OCI-LY7 (cell line): Measurements from ENCODE around the gene BAIAP2L2. TPM values are rescaled to one million over a fixed set of nuclear protein-coding genes. Genes with fewer than 3 reads are reported as not detected.

Experiments
- BruUV-seq: library from RNA; stranded (reverse); fragments of 400-500 nt; replicated peaks from 2 replicates; lab custom pipeline; 2021; lab: Mats Ljungman, UMichigan
- CTCF ChIA-PET: fragments of 300-600 bp; sonication (Branson Sonifier 250); formaldehyde crosslinking; loops from one replicate; lab custom pipeline; 2022; ENCODE audit warnings: antibody characterized with exemption; ENCODE audit not compliant: unreplicated experiment; lab: Charles Lee
- POLR2A ChIA-PET: fragments of 300-600 bp; sonication (Branson Sonifier 250); formaldehyde crosslinking; loops from one replicate; lab custom pipeline; 2022; ENCODE audit warnings: antibody characterized with exemption; lab: Charles Lee
- DNase-seq: peaks from one replicate; pipeline ENCODE4 v3.0.0-alpha.2; 2015; ENCODE audit warnings: low spot score
- H2AFZ ChIP-seq: fragments of 200-600 bp; sonication (generic), shearing (Covaris generic); 2 replicates; pipeline ENCODE4 v1.6.1; 2014; ENCODE audit warnings: mild to moderate bottlenecking, antibody characterized with exemption, low read length, moderate library complexity
- H3K27ac ChIP-seq: fragments of 200-600 bp; sonication (generic); 2 replicates; pipeline ENCODE4 v1.5.1; 2014; ENCODE audit warnings: mixed run types, low read depth, mild to moderate bottlenecking, moderate library complexity, low read length, inconsistent platforms; ENCODE audit not compliant: poor library complexity, severe bottlenecking
- H3K36me3 ChIP-seq: fragments of 200-600 bp; sonication (generic); 2 replicates; pipeline ENCODE4 v1.6.1; 2014; ENCODE audit warnings: mild to moderate bottlenecking, antibody characterized with exemption, low read length, moderate library complexity, mixed read lengths; ENCODE audit not compliant: insufficient read depth
- H3K4me1 ChIP-seq: fragments of 200-600 bp; sonication (generic); 2 replicates; pipeline ENCODE4 v1.5.1; 2014; ENCODE audit warnings: mild to moderate bottlenecking, low read length; ENCODE audit not compliant: insufficient read depth, poor library complexity, severe bottlenecking
- H3K4me2 ChIP-seq: fragments of 200-600 bp; sonication (generic); 2 replicates; pipeline ENCODE4 v1.6.1; 2014; ENCODE audit warnings: mild to moderate bottlenecking, low read length
- H3K4me3 ChIP-seq: fragments of 200-600 bp; sonication (generic); 2 replicates; pipeline ENCODE4 v1.5.1; 2014; ENCODE audit warnings: mild to moderate bottlenecking, low read depth, low read length; ENCODE audit not compliant: poor library complexity, severe bottlenecking
- H3K79me2 ChIP-seq: fragments of 200-600 bp; sonication (generic); 2 replicates; pipeline ENCODE4 v1.6.1; 2016; ENCODE audit warnings: low read depth, mild to moderate bottlenecking, low read length, moderate library complexity, mixed read lengths; ENCODE audit not compliant: insufficient read depth
- H3K9me2 ChIP-seq: fragments of 200-600 bp; sonication (generic); 2 replicates; pipeline ENCODE4 v1.6.1; 2016; ENCODE audit warnings: mild to moderate bottlenecking, low read length, mixed read lengths; ENCODE audit not compliant: insufficient read depth
- H3K9me3 ChIP-seq: fragments of 200-600 bp; sonication (generic); 2 replicates; pipeline ENCODE4 v1.6.1; 2014; ENCODE audit warnings: mild to moderate bottlenecking, mixed run types, low read length, mixed read lengths
- H4K20me1 ChIP-seq: fragments of 200-600 bp; sonication (generic); 2 replicates; pipeline ENCODE4 v1.6.1; 2014; ENCODE audit warnings: mild to moderate bottlenecking, antibody characterized with exemption, low read length, moderate library complexity, mixed read lengths; ENCODE audit not compliant: insufficient read depth
- EZH2phosphoT487 ChIP-seq: fragments of 200-600 bp; sonication (generic); IDR thresholded peaks from 2 replicates; pipeline ENCODE4 v1.6.1; 2018; ENCODE audit warnings: low read depth, borderline replicate concordance, mild to moderate bottlenecking, mixed run types, antibody characterized with exemption, low read length, moderate library complexity, mixed read lengths
- intact Hi-C: fragments of 100-400 bp; cut with micrococcal nuclease; formaldehyde crosslinking; loops from one replicate; pipeline ENCODE4 v1.10.0; 2022; ENCODE audit not compliant: unreplicated experiment
- total RNA-seq, 2 experiments: library from RNA; depleted of rRNA in 1 of 2; stranded (reverse); fragments of >200 nt in 1 of 2; shearing (Covaris generic) in 1 of 2; gene quantifications; 2 replicates each; pipeline ENCODE4 v1.2.3, GENCODE V29; 2014 to 2022
- TF ChIP-seq, protein P1 (sequence below): fragments of 200-600 bp; sonication (generic); conservative IDR thresholded peaks from 2 replicates; pipeline ENCODE4 v1.5.1; 2014; ENCODE audit warnings: mild to moderate bottlenecking, antibody characterized with exemption, low read length, moderate library complexity, mixed read lengths

The BAIAP2L2 gene
- total RNA-seq, 2 experiments from 2014 or later: 0.35 to 1.9 TPM

DNA sequence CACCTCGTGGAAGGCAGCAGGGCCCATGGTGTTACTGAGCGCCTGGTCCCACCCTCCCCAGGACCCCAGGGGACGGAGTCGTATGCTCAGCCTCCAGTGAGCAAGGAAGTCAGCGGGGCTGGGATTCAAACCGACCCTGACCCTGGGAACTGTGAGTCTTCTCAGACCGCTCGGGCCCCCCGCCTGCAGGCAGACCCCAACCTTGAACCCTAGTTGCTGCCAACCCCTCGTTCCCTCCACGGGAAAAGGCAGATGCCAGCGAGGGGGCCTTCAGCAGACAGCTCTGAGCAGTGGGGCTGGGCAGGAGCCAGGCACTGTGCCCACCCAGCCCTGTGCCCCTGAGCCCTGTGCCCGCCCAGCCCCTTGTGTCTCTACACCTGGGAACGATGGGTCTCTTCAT lies 32.9 kb downstream of the BAIAP2L2 start:
- CTCF ChIA-PET: no interaction called here
- Histone ChIP-seq H3K4me3 (no peak overlapping the region), H3K9me3 (no peaks in the 10 kb centered on the region), H3K9me2 (no peaks in the 10 kb centered on the region), H2AFZ (no peak overlapping the region), H3K27ac (no peak overlapping the region), H3K36me3 (no peaks in the 10 kb centered on the region), H3K79me2 (no peaks in the 10 kb centered on the region), H3K4me2 (no peak overlapping the region), H3K4me1 (no peaks in the 10 kb centered on the region), H4K20me1 (no peaks in the 10 kb centered on the region)
- no peak for DNase-seq
- BruUV-seq: no TSS peak
- intact Hi-C loops: no loop called here
- TF ChIP-seq, protein P1, sequence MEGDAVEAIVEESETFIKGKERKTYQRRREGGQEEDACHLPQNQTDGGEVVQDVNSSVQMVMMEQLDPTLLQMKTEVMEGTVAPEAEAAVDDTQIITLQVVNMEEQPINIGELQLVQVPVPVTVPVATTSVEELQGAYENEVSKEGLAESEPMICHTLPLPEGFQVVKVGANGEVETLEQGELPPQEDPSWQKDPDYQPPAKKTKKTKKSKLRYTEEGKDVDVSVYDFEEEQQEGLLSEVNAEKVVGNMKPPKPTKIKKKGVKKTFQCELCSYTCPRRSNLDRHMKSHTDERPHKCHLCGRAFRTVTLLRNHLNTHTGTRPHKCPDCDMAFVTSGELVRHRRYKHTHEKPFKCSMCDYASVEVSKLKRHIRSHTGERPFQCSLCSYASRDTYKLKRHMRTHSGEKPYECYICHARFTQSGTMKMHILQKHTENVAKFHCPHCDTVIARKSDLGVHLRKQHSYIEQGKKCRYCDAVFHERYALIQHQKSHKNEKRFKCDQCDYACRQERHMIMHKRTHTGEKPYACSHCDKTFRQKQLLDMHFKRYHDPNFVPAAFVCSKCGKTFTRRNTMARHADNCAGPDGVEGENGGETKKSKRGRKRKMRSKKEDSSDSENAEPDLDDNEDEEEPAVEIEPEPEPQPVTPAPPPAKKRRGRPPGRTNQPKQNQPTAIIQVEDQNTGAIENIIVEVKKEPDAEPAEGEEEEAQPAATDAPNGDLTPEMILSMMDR: no peak
- TF ChIP-seq EZH2phosphoT487: no peak
- POLR2A ChIA-PET: no interaction called here

DNA sequence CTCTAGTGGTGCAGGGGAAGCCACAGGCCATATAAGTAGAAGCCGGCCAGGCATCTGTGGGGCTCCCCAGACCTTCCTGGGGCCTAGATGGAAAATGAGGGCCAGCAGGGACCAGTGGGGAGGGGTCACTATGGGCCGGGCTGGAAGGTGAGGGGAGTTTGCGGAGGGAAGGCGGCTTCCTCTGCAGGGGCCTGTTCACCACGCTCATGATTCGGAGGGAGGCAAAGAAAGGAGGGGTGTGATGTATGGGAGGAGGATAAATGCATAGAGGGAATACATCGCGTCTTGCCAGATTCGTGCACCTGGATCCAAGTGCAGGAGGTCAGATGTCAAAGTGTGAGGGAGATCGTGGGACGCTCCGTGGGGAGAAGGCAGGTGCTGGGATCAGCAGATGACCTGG lies 33.4 kb downstream of the BAIAP2L2 start:
- no peaks in the 10 kb centered on the region for H4K20me1 ChIP-seq
- no peaks in the 10 kb centered on the region for H3K4me1 ChIP-seq
- no peak overlapping the region for H3K27ac ChIP-seq
- H3K9me2 ChIP-seq: no peaks in the 10 kb centered on the region
- BruUV-seq: no TSS peak
- ChIA-PET POLR2A (no interaction called here), CTCF (no interaction called here)
- no peak for DNase-seq
- no peak overlapping the region for H3K4me3 ChIP-seq
- no peak for TF ChIP-seq EZH2phosphoT487
- TF ChIP-seq, protein P1: no peak
- H2AFZ ChIP-seq: no peak overlapping the region
- no peak overlapping the region for H3K4me2 ChIP-seq
- no peaks in the 10 kb centered on the region for H3K9me3 ChIP-seq
- no peaks in the 10 kb centered on the region for H3K36me3 ChIP-seq
- H3K79me2 ChIP-seq: no peaks in the 10 kb centered on the region
- intact Hi-C loops: no loop called here

DNA sequence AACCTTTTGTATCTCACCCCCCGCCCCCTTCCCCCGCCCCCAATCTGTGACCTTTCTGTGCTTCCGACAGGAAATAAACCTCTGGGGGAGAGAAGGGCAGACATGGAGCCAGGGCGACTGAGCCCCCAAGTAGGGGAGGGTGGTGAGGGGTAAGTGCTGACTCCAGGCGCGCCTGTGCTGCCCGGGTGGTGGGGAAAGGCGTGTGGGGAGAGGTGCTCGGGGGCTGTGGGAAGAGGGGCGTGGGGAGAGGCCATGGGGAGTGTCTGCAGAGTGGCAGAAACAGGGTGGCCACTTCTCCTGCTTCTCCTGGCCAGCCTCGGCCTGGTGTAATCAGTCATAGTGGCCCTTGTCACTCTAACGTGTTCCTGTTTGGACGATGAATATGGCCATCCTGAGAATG lies 34.5 kb downstream of the BAIAP2L2 start:
- CTCF ChIA-PET: no interaction called here
- H3K36me3 ChIP-seq: no peaks in the 10 kb centered on the region
- TF ChIP-seq, protein P1: no peak
- no peak for TF ChIP-seq EZH2phosphoT487
- no peaks in the 10 kb centered on the region for H3K79me2 ChIP-seq
- no peaks in the 10 kb centered on the region for H4K20me1 ChIP-seq
- no peak for DNase-seq
- H3K4me2 ChIP-seq: no peak overlapping the region
- no peak overlapping the region for H3K4me3 ChIP-seq
- H3K27ac ChIP-seq: no peak overlapping the region
- POLR2A ChIA-PET: no interaction called here
- no peak overlapping the region for H2AFZ ChIP-seq
- H3K4me1 ChIP-seq: no peaks in the 10 kb centered on the region
- BruUV-seq: no TSS peak
- no peaks in the 10 kb centered on the region for H3K9me3 ChIP-seq
- intact Hi-C loops: no loop called here
- no peaks in the 10 kb centered on the region for H3K9me2 ChIP-seq
